GM19099 (cell line): ENCODE results near the gene MSI2.

Source experiments
- POLR2A ChIP-seq: IDR thresholded peaks from 3 replicates; pipeline ENCODE4 v1.6.1; 2011; ENCODE audit warnings: low read depth; ENCODE audit not compliant: insufficient read length; ENCODE audit errors: extremely low read depth

MSI2 gene

DNA sequence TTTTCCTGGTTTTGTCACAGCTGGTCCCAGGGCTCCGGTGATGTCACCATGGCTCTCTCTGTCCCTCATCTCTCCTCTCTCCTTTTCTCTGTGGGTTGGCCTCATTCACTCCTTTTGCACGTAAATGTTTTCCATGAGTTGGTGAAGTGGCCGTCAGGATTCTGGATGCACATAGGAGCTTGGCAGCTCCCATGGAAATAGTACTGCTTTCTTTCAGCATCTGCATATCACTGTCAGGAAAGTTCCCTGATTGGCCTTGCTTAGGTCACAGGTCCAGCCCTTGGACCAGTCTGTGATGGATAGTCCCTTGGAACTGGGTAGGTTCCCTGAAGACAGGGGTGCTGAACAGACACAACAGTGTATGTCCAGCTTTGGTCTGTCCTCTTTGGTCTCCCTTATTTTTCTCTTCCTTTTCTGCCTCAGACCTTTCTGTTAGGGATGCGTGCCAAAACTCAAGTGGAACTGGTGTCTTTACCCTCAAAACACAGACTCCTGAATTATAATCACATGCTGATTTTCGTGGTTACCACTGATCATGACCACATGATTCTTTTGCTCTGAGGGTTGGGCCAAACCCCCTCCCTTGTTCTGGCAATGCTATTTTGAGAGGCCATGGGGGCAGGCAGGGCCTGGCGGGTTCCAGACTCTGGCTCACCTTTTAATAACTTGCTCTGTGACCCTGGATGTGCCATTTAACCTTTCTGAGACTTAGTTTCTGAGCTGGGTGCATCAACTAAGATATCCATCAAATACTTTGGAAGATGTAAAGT is 99.0 kb downstream of the MSI2 start:
- TF ChIP-seq POLR2A = no peak

DNA sequence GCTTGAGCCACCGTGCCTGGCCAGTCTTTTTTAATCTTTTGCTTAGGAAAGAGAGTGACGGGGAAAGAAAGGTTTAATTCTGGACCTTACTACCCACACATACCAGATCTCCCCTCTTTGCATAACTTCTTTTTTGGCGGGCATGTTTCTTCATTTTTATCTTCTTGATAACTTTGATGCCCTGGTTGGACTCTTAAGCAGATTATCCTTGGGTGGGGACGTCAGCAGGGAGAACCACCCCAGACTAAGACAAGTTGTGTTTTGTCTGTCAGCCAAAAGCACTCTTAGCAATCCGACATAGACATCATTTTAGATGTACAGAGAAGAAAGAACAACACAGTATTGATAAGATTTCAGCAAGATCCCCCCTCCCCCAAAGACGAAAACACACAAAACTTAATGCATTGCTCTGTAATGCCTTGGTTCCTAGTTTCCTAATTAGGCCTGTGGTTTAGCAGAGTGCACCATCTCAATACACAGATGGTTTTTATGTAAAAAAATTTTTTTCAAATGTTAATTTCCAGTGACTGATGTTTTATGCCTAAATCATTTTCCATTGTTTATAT is 99.9 kb downstream of the MSI2 start:
- TF ChIP-seq POLR2A = no peak

DNA sequence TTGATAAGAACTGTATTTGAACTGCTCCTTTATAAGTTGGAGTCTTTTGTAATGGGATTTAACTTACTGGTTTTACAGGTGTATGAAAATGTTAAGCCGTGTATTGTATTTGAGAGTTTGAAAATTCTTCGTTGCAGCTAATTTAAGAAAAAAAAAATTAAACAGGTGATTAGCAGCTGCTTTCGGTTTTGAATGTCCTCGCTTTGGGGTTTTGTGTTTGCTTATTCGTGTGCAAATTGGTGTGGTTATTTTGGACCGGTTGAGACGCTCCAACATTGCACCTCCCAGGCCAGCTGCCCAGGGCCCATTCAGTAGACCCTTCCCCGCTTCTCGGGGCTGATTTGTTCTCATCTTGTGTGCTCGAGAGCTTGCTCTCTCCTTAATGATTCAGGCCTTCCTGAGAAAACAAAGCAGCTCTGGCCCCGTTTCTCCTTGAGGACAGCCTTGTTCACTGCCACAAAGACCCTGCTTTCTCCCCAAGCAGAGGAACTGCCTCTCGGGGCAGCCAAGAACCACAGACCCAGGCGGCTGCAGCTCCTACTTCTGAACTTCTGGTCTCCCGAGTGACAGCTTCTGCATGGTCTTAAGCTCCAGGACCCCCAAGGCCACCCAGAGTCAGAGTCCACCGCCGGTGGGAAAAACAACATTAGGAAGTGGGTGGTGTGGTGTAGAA is 100.5 kb downstream of the MSI2 start:
- TF ChIP-seq POLR2A = peak; percentile 46

- TF ChIP-seq POLR2A = peak; percentile 78
These were observed 101.1 kb downstream of the MSI2 start for GRCh38 chr17:57357392-57357784.

DNA sequence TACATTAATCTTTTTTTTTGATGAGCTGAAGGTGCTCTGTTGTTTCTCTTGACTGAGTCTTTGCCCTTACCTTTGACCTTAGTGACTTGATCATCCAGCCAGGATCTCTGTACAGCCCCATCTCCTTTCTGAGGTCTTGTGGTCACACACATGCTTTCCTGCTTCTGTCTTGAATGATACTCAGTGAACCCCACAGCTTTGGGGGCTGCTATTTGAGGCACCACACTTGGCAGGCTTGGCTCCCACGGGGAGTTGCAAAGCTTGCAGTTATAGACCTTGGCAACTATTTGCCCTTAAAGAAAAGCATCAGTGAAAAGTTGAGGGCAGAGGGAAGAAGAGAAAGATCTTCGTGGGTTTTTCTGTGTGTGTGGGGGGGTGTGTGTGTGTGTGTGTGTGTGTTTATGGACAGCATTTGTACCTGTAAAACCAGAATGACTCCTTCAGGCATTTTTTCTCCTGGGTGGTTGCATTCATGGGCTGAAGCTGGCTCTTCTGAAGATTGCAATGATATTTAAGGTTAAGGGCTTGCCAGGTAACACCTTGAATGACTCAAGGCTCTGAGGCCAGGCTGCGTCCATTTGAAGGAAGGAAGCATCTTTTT is 101.6 kb downstream of the MSI2 start:
- no peak for TF ChIP-seq POLR2A

GRCh38 chr17:57360266-57360665 is 103.9 kb downstream of the MSI2 start:
- no peak for TF ChIP-seq POLR2A

- no peak for TF ChIP-seq POLR2A
These were observed 106.7 kb downstream of the MSI2 start for GRCh38 chr17:57362797-57363556.

DNA sequence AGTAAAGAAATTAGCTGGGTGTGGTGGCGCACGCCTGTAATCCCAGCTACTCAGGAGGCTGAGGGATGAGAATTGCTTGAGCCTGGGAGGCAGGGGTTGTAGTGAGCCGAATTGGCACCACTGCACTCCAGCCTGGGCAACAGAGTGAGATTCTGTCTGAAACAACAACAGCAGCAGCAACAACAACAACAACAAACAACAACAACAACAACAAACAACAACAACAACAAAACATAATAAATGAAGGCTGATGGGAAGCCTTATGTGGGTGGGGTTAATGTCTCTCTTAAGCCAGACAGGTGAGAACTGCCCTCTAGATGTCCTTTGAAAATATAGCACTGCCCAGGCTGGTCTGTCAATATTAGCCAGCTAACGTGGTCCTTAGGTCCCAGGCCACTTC is 107.3 kb downstream of the MSI2 start:
- no peak for TF ChIP-seq POLR2A

DNA sequence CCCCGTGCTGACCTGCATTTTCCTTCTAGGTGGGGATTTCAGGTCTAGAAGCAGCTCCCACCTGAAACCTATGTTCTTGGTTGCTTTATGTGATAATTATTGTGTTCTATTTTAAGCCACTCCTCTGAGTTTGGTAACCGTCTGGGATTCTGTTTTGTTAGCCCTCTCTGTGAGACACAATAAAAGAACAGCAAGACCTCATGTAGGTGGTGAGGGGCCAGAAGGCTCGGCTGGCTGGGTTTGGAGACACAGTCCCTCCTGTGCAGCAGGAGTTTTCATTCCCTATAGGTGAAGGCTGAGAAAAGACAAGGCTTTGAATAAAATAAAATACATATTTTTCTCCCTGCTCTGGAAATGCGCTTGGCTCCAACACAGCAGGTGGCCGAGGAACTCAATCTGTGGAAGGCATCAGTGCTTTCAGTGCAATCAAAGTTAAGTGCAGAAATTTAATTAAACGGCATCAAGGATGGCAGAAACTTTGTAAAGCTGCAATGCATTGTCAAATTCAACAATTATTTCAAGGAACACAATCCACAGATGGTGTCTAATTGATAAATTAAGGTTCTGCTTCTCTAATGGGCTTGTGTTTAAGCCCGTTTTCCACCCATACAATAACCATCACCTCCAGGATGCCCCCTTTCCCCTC is 107.8 kb downstream of the MSI2 start:
- TF ChIP-seq POLR2A = no peak

DNA sequence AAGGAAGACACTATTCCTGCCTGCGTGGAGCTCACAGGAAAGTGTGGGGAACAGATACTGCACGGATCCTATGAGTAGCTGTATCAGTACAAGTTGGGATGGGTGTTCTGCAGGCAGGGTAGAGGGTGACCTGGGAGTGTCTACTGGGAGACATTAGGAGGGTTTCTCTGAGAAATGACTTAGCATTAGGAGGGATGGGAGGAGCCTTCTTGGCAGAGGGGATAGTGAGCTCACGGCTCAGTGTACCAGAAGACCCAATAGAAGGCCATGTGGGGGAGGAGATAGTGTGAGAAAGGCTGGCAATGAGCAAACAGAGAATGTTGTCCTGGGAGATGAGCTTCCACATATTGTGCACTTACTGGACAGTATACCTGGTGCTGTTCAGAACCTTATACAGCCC is 109.1 kb downstream of the MSI2 start:
- no peak for TF ChIP-seq POLR2A

- no peak for TF ChIP-seq POLR2A
These were observed 109.8 kb downstream of the MSI2 start for GRCh38 chr17:57366177-57366557.

GRCh38 chr17:57366558-57367351 is 110.4 kb downstream of the MSI2 start:
- peak; percentile 22 for TF ChIP-seq POLR2A

GRCh38 chr17:57368637-57369336 is 112.5 kb downstream of the MSI2 start:
- TF ChIP-seq POLR2A = no peak
